DMS114 treated with DMSO at 0.1 percent for 48 hours (cell line): ENCODE results near the gene CXCR6.
"Not testable (repeated sequence)": the region's sequence is repeated elsewhere in the genome, so short reads cannot be mapped to it uniquely, and the experiment has no call there.

Experiments used
- DNase-seq: peaks from one replicate; lab custom pipeline; 2025; ENCODE audit not compliant: unreplicated experiment; lab: John Stamatoyannopoulos, UW

Gene CXCR6

GRCh38 chr3:45986303-45986982 lies 43.2 kb downstream of the CXCR6 start:
- no peak for DNase-seq

GRCh38 chr3:45987368-45988291 lies 44.4 kb downstream of the CXCR6 start:
- no peak for DNase-seq

DNA sequence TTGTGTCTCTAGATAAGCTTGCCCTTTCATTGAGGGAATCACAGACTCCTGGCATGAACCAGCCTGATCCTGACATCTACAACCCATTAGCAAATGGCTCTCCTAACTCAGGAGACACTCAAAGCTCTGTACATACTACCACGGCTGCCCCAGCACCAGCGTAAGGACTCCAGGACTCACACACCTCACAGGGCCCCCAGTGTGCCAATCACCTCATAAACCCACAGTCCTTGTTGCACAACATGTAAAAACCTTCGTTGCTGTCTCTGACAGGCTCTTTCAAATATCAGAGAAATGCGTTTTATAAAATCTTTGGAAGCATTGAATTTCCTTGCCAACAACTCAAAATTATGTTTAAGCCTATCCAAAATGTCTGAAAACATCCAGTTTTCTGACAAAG lies 45.1 kb downstream of the CXCR6 start:
- DNase-seq, result no peak

DNA sequence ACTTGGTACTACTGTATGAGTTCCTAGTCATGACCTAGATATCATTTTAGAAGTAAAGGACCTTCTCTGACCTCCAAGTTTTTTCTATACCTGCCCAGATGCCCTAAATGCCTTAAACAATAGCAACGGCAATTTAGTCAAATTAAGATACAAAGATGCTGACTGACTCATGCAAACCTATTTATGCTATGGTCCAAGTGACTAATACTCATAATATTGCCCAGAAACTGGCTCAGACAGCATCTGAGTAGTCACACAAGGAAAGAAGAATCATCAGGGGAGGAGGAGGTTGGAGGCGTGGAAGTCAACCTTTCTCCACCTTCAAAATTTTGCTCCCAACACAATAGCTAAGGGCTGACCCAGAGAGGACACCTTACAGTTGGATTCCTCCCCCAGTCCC lies 45.5 kb downstream of the CXCR6 start:
- no peak for DNase-seq

GRCh38 chr3:45990181-45990580 lies 46.9 kb downstream of the CXCR6 start:
- DNase-seq, result no peak

DNA sequence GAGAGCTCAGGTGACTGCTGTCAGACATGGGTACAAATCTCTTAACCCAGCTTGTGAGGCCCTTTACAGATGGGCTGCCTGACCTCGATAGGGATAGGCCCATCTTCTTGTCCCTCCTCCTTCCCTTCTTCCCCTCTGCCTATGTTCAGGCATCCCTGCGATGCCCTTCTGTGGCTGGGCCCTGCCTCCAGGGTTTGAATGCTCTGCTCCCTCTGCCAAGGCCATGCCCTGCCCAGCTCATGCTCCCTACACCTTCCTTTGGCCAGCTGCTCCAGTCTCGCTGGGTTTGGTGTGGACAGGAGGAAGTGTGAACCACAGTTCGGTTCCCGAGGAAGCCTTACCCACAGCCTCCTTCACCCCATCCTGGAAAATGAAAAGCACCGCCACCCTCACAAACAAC lies 48.1 kb downstream of the CXCR6 start:
- DNase-seq, result no peak

DNA sequence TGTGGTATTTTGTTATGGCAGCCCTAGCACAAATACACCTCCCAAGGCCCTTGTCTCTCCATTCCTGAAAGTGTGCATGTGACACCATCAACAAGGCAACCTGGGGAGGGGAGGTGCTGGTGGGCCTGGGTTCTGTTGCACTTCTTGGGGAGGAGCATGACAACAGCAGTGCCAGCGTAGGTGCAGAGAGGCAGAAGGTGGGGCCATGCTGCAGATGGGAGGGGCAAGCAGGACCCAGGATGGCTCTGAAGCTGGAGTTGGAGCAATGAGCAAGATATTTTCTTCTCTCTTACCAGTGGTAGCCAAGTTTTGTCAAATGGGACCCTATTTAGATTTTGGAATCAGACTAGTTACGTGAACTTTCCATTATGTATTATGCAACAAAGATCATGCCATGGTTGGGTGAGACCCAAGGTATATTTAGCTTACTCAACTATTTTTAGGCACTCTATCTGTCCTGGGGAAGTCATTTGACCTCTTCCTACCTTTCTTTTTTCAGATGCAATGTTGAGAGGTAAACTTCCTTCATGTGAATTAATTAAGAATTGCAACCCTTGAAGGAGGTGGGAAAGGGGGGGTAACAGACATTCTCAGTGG lies 49.0 kb downstream of the CXCR6 start:
- DNase-seq, result no peak

DNA sequence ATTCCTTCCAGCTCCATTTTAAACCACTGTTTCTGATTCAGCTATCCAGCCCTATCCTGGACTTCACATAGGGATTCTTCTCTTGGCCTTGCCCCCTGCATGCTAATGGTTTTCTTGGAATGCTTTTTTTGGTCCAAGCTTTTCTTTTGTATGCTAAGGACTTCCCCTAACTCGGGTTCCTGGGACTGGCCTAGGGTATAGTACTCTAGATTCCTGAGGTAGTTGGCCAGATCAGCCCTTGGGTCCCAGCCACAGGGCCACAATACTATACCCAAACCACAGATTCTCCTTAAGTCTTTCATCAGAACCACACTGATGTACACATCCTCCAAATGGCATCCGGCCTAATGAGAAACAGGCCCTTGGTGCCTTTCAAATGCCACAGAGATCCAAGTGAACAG lies 49.6 kb downstream of the CXCR6 start:
- DNase-seq, result no peak

- no peak for DNase-seq
Observed at GRCh38 chr3:45993421-45994027, 50.3 kb downstream of the CXCR6 start.

DNA sequence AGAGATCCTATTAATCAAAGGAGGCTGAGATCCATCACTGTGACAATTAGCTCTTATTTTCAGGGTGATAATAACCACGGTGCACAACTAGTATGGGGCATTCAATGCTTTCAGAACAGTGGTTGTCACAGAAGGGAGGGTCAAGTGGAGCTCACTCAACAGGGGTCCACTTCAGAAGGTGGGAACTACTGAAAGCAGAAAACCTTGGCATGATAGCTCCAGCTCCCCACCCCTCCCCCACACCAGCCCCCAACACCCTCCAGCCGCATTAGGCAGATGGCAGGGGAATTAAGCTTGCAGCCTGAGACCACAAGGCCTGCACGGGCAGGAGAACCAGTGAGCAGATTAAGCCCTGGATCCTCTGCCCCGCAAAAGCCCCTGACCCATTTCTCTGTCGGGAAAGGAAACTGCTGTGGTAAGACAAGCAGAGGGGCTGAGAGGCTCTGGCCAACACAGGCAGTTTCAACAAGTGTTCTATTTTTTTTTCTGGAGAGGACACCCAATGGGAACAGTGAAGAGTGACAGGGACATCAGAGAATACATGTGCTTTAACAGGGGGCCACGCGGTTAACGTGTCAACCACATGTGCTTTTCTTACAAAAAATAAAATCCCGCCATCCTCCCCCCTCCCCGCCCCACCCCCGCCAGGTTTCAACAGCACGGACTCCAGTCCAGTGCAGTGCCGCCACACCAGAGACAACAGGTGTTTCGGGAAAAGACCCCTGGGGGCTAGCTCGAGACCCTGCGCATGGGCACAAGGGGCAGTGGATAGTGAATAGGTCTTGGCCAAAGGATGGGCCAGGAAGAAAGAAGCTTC lies 51.4 kb downstream of the CXCR6 start:
- DNase-seq, result no peak

GRCh38 chr3:45995236-45996192 lies 52.2 kb downstream of the CXCR6 start, which contains the start of gene FYCO1:
Gene FYCO1 (minus strand): TSS chr3:45995824. CDS start chr3:45984910, 10,914 bp downstream.
- DNase-seq, result peak; percentile 87

GRCh38 chr3:45997499-45997898 lies 54.2 kb downstream of the CXCR6 start:
- DNase-seq, result not testable (repeated sequence)

DNA sequence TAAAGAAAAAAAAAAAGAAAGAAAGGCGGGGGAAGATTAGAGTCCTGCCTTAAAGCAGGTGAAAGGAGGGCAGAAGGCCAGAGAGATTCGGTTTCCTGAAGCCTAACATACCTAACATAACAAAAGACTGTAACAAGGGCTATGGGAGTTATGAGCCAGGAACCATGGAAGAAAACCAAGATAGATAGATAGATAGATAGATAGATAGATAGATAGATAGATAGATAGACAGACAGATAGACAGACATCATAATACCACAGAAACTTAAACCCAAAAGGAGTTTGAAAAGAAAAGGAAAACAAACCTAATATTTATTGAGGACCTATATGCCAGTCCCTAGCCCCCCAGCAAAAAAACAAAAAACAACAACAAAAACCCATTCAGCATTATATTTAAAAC lies 54.7 kb downstream of the CXCR6 start:
- DNase-seq, result no peak
